Muscle layer of duodenum (tissue), 2 donors: ENCODE results near the gene NPHS1.
"Not testable (repeated sequence)": the region's sequence is repeated elsewhere in the genome, so short reads cannot be mapped to it uniquely, and the experiment has no call there.

Source experiments
- H3K27ac ChIP-seq: one replicate; pipeline ENCODE4 v1.7.0; 2013; ENCODE audit warnings: mild to moderate bottlenecking, low read length
- H3K27me3 ChIP-seq: one replicate; pipeline ENCODE4 v1.7.0; 2013; ENCODE audit warnings: low read depth, mild to moderate bottlenecking, control low read depth, low read length
- H3K36me3 ChIP-seq, 2 donors: one replicate each; pipeline ENCODE4 v1.7.0; 2013; ENCODE audit warnings: low read length in 2 of 2, control low read depth in 1 of 2, mild to moderate bottlenecking in 1 of 2; ENCODE audit not compliant: insufficient read depth in 2 of 2, control insufficient read depth in 1 of 2
- H3K4me1 ChIP-seq, 2 donors: one replicate each; pipeline ENCODE4 v1.7.0; 2013; ENCODE audit warnings: low read length in 2 of 2, mild to moderate bottlenecking in 2 of 2, control low read depth in 1 of 2, moderate library complexity in 1 of 2; ENCODE audit not compliant: insufficient read depth in 2 of 2, control insufficient read depth in 1 of 2
- H3K4me3 ChIP-seq, 2 donors: one replicate each; pipeline ENCODE4 v1.7.0; 2013; ENCODE audit warnings: low read length in 2 of 2, low read depth in 1 of 2, mild to moderate bottlenecking in 1 of 2
- H3K9me3 ChIP-seq, 2 donors: one replicate each; pipeline ENCODE4 v1.7.0; 2013; ENCODE audit warnings: low read length in 2 of 2, control low read depth in 1 of 2, mild to moderate bottlenecking in 1 of 2; ENCODE audit not compliant: control insufficient read depth in 1 of 2
- donor health status: healthy.

Gene NPHS1

GRCh38 chr19:35852029-35852780 is at the start of gene NPHS1:
Gene NPHS1 (minus strand): TSS chr19:35852504. CDS start chr19:35851837, 667 bp downstream.
- Histone ChIP-seq H3K4me1 (peaks cover 0 to 14% of the 10 kb centered on the region in 2 donors), H3K36me3 (no peaks in the 10 kb centered on the region), H3K27me3 (peaks cover 23% of the 10 kb centered on the region), H3K27ac (no peak within 1 kb of the TSS), H3K4me3 (no peak within 1 kb of the TSS), H3K9me3 (no peaks in the 10 kb centered on the region)

GRCh38 chr19:35901055-35901644 is 48.8 kb upstream of the NPHS1 start:
- peaks cover 0 to 29% of the 10 kb centered on the region in 2 donors for H3K4me1 ChIP-seq
- H3K36me3 ChIP-seq, result peaks cover 7 to 11% of the 10 kb centered on the region in 2 donors
- H3K27ac ChIP-seq, result peak overlapping the region; percentile 80
- no peaks in the 10 kb centered on the region for H3K27me3 ChIP-seq
- no peaks in the 10 kb centered on the region for H3K9me3 ChIP-seq
- peak overlapping the region in 1 of 2 donors; percentile 92 for H3K4me3 ChIP-seq

GRCh38 chr19:35899547-35900214 is 47.4 kb upstream of the NPHS1 start:
- H3K27ac ChIP-seq, result peak overlapping the region; percentile 75
- H3K4me1 ChIP-seq, result peaks cover 0 to 29% of the 10 kb centered on the region in 2 donors
- H3K9me3 ChIP-seq, result no peaks in the 10 kb centered on the region
- H3K4me3 ChIP-seq, result peak overlapping the region; percentile 75 to 92
- peaks cover 11 to 18% of the 10 kb centered on the region in 2 donors for H3K36me3 ChIP-seq
- H3K27me3 ChIP-seq, result no peaks in the 10 kb centered on the region

GRCh38 chr19:35898499-35898809 is 46.1 kb upstream of the NPHS1 start:
- no peaks in the 10 kb centered on the region for H3K9me3 ChIP-seq
- no peaks in the 10 kb centered on the region for H3K27me3 ChIP-seq
- peaks cover 0 to 24% of the 10 kb centered on the region in 2 donors for H3K4me1 ChIP-seq
- H3K27ac ChIP-seq, result peak overlapping the region; percentile 75
- H3K36me3 ChIP-seq, result peaks cover 17 to 28% of the 10 kb centered on the region in 2 donors
- peak overlapping the region; percentile 75 to 92 for H3K4me3 ChIP-seq

- Histone ChIP-seq H3K4me3 (peak overlapping the region; percentile 75 to 92), H3K36me3 (peaks cover 17 to 30% of the 10 kb centered on the region in 2 donors), H3K4me1 (peaks cover 0 to 21% of the 10 kb centered on the region in 2 donors), H3K27ac (no peak overlapping the region), H3K27me3 (no peaks in the 10 kb centered on the region), H3K9me3 (no peaks in the 10 kb centered on the region)
Measured at GRCh38 chr19:35897706-35898451, 45.6 kb upstream of the NPHS1 start.

- H3K4me1 ChIP-seq, result peaks cover 0 to 21% of the 10 kb centered on the region in 2 donors
- no peaks in the 10 kb centered on the region for H3K27me3 ChIP-seq
- no peak overlapping the region for H3K4me3 ChIP-seq
- H3K9me3 ChIP-seq, result no peaks in the 10 kb centered on the region
- peaks cover 17 to 36% of the 10 kb centered on the region in 2 donors for H3K36me3 ChIP-seq
- no peak overlapping the region for H3K27ac ChIP-seq
Measured at GRCh38 chr19:35896643-35897040, 44.3 kb upstream of the NPHS1 start.

- Histone ChIP-seq H3K27me3 (no peaks in the 10 kb centered on the region), H3K36me3 (peaks cover 17 to 37% of the 10 kb centered on the region in 2 donors), H3K4me3 (no peak overlapping the region), H3K27ac (no peak overlapping the region), H3K9me3 (no peaks in the 10 kb centered on the region), H3K4me1 (peaks cover 0 to 19% of the 10 kb centered on the region in 2 donors)
Measured at GRCh38 chr19:35895911-35896642, 43.8 kb upstream of the NPHS1 start.

GRCh38 chr19:35894342-35894741 is 42.0 kb upstream of the NPHS1 start:
- H3K27me3 ChIP-seq, result no peaks in the 10 kb centered on the region
- H3K4me3 ChIP-seq, result no peak overlapping the region
- H3K27ac ChIP-seq, result no peak overlapping the region
- H3K9me3 ChIP-seq, result no peaks in the 10 kb centered on the region
- peaks cover 0 to 13% of the 10 kb centered on the region in 2 donors for H3K4me1 ChIP-seq
- peaks cover 22 to 54% of the 10 kb centered on the region in 2 donors for H3K36me3 ChIP-seq

GRCh38 chr19:35891819-35892218 is 39.5 kb upstream of the NPHS1 start:
- not testable (repeated sequence) for H3K4me3 ChIP-seq, H3K27ac ChIP-seq, H3K27me3 ChIP-seq, H3K4me1 ChIP-seq, H3K9me3 ChIP-seq
- H3K36me3 ChIP-seq, result peaks cover 26 to 70% of the 10 kb centered on the region in 2 donors

- peaks cover 20 to 56% of the 10 kb centered on the region in 2 donors for H3K36me3 ChIP-seq
- no peaks in the 10 kb centered on the region for H3K27me3 ChIP-seq
- H3K9me3 ChIP-seq, result no peaks in the 10 kb centered on the region
- no peak overlapping the region for H3K4me3 ChIP-seq
- H3K27ac ChIP-seq, result no peak overlapping the region
- no peaks in the 10 kb centered on the region for H3K4me1 ChIP-seq
Measured at GRCh38 chr19:35890113-35890650, 37.9 kb upstream of the NPHS1 start.
